CD4-positive, alpha-beta T cell treated with Interferon gamma for 1 hour (primary cell): ENCODE results near the gene ALPL.

Source experiments
- DNase-seq: peaks from one replicate; pipeline ENCODE4 v3.0.0-alpha.2; 2020

ALPL gene

DNA sequence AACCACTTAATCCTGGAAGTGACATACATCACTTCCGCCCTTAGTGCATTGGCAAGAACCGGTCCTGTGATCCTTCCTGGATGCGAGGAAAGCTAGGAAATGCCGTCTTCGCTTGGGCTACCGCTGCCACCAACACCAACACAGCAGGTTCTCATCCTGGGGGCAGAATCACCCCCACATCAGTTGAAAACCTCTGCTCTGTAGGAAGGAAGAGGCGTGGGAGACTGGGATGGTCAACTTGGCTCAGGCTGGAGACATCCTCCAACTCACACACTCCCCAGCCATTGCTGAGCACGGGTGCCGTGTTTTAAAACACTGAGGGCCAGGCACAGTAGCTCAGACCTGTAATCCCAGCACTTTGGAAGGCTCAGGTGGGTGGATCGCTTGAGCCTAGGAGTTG, 74.9 kb downstream of the ALPL start:
- no peak for DNase-seq

DNA sequence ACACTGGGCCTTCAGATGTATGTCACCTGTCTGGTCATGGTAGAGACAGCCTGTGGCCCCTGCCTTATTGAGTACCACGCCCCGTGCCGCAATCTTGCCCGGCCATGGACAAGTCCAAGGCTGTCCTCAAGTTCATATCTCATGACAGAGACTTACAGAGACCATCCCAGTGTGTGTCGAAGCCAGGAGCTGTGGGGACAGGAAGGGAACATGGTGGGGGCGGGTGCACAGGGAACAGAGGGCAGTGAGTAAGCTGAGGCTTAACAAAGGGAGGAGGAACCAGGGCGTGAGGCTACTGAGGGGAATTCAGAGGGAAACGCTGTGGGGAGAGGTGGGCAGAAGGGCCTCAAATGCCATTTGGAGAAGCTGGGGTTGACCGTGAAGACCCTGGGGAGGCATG, 75.8 kb downstream of the ALPL start:
- DNase-seq: no peak

DNA sequence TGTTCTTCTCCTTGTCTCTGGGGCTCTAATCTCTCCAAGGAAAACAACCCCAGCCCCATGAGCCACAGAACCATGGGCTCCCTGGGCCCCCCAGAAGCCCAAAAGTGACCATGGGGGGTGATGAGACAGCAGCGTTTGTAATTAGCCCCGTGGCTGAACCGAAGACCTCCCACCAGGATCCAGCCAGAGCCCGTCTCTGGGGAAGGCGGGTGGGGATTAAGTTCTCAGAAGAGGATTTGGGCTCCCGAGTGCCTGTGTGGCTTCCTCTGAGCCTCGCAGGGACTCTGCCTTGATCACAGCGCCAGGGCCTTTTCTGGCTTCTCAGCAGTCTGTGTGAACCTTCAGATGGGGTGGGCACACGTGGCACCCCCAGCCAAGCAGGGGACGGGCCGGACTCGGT, 77.0 kb downstream of the ALPL start:
- DNase-seq: no peak

DNA sequence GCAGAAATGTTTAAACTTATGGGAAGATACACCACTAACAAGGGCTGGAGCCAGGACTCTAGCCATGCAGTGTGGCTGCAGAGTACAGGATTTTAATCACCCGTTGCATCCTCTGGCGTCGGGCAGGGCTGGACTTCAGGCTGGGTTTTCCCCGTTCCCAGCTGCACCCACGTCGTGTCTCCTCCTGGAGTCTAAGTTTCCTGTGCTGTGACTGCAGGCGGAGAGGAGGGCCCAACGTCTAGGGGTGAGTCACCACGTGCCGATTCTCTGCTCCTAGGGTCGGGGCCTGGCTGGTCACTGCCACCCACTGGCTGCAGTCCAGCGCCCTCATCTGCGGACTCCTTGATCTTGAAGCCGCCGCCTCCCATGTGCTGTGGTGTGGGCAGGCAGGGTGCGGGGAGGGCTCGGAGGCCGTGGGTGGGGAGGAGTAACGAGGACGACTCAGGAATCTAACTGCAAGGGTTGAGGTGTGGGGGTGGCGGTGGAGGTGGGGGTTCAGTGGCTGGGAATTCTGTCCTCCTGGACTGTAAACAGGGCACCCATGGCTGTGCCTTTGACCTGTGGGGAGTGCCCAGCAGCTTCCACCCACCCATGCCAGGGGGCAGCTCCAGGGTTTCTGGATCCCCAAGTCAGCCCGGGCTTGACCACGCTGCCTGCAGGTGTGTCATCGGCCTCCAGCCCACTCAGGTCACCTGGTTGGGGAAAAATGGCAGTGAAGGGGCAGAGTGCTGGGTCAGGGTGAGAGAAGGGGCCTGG, 77.8 kb downstream of the ALPL start:
- DNase-seq: no peak

DNA sequence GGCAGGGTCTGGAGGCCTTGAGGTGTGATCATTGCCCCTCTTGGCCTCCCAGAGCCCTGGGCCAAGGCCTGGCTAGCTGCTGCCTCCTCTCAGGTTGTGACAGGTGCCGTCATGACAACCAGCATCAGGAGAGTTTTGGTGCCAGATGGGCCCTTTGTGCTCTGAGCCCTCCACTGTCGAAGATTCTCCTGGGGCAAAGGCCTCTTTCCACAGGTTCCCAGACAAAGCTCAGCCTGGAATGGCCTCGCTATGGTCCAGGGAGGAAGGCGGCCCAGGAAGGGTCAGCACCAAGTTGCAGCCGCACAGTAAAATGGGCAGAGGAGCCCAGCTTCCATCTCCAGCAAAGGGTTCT, 78.4 kb downstream of the ALPL start:
- no peak for DNase-seq

GRCh38 chr1:21589618-21590017, 80.4 kb downstream of the ALPL start:
- no peak for DNase-seq

DNA sequence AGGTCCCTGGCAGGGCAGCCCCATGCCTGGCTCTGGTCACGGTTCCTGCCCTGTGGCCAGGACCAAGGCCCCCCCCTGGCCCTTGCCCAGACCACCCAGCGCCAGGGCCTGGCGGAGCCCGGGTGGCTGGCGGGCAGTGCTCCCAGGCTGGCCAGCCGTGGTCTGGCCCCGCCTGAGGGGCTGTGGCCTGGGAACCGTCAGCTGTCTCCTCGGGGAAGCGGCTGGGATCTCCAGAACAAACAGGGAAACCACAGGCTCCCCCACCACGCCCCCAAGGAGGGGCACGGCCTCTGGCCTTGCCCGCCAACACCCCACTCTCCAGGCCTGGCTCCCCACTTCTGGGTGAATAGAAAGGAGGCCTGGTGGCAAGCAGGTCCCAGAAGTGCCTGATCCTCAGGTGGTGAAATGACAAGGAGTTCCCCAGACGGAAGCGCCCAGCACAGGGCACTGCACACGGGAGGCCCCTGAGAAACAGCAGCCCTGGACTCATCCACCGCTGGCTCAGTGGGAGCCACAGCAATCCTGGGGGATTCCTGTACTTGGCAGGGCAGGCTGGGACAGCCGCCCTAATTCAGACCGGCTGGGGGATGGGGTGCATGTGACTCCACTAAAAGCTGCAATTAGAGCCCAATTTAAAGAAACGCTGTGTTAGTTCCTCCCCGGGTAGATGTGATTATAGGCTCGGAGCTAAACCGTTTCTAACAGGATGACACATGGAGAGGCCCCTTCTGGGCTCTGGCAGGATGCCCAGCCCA, 81.1 kb downstream of the ALPL start:
- DNase-seq: no peak

DNA sequence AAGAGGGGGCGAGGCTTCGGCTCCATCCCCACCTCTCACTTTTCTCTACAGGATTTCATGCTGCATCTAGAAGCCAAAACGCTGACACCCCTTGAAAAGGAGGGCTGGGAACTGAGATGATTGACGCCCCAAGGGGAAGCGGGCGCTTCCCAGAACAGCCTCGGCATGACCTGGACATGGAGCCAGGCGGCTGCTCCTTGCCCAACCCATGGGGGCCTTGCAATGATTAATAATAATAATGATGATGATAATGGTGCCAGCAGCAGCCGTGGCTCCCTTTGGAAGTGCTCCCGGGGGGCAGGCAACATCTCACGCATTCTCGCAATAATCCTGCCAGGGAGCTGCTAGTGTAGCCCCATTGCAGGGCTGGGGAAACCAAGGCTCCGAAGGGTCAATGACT, 81.7 kb downstream of the ALPL start:
- DNase-seq: no peak

DNA sequence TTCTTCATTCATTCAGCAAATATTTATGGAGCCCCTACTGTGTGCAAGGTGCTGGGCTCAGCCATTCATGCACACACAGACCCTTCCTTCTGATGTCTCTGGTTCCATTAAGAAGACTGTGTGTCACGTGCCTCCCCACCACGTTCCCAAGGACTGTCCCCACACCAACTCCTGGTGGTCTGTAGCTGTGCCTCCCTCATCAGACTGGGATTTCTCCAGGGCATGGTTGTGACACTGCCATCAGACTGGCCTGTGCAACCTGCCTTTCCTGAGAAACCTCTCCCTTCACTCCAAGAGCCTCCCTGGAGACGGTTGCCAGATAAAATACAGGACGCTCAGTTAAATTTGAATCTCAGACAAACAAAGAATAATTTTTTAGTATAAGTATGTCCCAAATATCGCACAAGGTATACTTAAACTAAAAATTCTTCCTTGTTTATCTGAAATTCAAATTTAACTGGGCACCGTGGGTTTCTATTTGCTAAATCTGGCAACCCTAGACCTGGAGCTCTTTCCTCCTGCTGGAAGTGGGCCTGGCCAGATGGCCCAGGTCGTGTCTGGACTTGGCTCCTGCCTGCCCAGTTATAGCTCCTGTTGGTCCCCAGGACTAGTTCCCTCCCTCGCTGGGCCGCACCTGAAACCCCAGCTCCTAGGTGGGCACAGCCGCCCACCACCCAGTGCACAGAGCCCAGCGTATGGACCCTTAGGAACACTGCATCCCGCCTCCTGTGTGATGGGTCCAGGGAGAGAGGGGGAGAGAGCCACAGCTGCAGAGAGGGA, 83.1 kb downstream of the ALPL start:
- no peak for DNase-seq

DNA sequence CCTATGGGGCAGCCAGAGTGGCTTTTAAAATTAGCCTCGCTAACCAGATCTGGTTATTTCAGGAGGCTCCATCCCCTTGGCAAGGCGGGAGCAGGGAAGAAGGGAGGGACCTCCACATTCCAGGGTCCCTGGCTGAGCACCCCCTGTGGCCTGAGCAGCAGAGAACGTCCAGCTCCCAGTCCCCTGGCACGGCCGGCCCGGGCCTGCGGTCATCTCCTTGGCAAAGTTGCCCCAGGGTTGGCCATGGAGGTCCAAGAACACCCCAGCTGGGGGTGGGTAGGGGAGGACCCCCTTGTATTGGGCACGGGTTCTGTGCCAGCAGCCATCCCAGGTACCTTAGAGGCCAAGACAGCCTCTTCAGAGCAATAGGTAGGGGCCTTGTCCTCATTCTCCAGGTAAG, 84.0 kb downstream of the ALPL start:
- no peak for DNase-seq

DNA sequence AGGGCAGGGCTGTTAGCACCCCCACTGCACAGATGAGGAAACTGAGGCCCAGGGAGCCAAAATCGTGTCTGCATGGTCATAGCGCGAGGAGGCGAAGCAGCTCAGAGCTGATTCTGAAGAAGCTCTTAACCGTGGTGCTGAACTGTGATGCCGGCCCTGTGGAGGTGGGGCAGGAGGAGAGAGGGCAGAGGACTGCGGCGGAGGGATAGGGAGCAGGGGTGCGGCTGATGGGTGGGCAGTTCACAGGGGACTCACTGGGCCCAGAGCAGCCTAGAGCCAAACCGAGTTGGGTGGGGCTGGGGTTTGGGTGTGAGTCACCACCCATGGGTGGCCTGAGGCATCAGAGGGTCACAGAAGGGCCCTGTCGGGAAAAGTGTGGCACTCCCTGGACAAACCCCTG, 85.3 kb downstream of the ALPL start:
- no peak for DNase-seq

GRCh38 chr1:21594935-21595897, 86.0 kb downstream of the ALPL start:
- DNase-seq: no peak

GRCh38 chr1:21596174-21596573, 87.0 kb downstream of the ALPL start:
- DNase-seq: no peak

- DNase-seq: no peak
These were observed 87.4 kb downstream of the ALPL start for GRCh38 chr1:21596628-21597027.

GRCh38 chr1:21597753-21598152, 88.5 kb downstream of the ALPL start:
- DNase-seq: no peak

GRCh38 chr1:21598417-21598816, 89.2 kb downstream of the ALPL start:
- no peak for DNase-seq

- no peak for DNase-seq
These were observed 89.7 kb downstream of the ALPL start for GRCh38 chr1:21598904-21599303.

DNA sequence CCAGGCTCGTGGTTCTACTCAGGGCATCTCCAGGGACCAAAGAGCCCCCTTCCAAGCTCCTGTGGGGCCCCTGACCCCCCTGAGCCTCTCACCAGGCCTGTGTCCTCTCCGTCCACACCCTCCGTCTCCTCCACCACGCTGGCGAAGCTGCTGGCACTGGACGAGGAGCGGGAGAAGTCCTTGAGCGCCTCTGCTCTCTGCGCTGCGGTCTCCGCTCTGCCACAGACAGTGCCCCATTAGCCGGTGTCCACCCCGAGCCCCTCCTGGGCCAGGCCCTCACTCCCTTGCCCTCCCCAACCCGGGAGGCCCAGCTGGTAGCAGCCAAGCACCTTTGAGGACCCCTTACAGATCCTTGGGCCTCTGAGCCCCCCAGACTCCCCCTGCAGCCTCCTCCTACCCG, 90.2 kb downstream of the ALPL start:
- DNase-seq: no peak

DNA sequence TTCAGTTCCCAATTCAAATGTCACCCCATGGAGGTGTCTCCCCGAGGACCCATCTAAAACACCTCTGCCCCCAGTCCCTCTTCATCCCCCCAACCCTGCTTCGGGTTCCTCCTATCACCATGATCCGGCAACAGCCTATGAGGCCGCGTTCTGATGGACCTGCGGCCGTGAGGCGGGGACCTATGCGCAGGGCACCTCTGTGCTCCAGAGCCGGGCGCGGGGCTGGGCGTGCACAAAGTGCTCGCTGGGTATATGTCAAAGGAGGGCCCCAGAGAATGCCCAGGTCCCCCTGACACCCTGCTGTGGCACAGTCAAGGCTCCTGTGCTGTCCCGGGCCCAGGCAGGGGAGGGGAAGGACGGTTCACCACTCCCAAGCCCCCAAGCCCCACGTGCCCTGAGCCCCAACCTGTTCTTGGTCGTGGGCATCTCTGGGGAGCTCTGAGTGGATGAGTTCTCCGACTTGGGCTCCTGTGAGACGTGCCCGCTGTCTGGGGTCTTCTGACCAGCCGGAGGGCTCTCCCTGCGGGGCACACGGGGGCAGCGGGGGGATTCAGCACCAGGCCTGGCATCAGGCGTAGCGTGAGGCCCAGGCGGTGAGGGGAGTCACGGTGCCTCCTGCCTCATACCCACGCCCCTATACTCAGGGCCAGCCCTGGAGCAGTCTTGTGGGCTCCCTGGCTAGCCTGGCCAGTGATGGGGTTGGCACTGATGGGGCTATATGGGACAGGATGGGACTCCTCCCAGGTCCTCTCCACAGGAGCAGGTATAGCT, 92.2 kb downstream of the ALPL start:
- no peak for DNase-seq

GRCh38 chr1:21603177-21604138, 94.2 kb downstream of the ALPL start:
- no peak for DNase-seq
